Measurements from ENCODE around the gene GP1BB.
"Not testable (repeated sequence)": the region's sequence is repeated elsewhere in the genome, so short reads cannot be mapped to it uniquely, and the experiment has no call there.

Gene GP1BB

DNA sequence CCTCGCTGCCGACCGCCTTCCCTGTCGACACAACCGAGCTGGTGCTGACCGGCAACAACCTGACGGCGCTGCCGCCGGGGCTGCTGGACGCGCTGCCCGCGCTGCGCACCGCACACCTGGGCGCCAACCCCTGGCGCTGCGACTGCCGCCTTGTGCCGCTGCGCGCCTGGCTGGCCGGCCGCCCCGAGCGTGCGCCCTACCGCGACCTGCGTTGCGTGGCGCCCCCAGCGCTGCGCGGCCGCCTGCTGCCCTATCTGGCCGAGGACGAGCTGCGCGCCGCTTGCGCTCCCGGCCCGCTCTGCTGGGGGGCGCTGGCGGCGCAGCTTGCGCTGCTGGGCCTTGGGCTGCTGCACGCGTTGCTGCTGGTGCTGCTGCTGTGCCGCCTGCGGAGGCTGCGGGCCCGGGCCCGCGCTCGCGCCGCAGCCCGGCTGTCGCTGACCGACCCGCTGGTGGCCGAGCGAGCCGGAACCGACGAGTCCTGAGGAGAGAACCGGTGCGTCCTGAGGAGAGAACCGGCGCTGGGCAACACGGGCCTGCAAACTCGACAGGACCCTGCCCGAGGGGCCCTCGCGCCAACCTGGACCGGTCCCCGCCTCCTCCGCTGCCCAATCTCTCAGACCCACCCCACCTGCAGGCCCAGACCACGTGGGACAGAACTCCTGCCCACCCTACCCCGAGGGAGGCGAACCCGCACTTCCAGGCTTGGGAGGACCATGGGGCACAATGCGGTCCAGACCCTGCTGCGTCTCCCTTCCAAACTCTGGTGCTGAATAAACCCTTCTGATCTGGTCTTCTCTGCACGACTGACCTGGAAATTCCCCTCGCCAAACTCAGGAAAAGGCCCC lies 866 bp downstream of the GP1BB start:
- DNase-seq (ENCODE audit: low read depth): no peak
- TF ChIP-seq, protein P1, sequence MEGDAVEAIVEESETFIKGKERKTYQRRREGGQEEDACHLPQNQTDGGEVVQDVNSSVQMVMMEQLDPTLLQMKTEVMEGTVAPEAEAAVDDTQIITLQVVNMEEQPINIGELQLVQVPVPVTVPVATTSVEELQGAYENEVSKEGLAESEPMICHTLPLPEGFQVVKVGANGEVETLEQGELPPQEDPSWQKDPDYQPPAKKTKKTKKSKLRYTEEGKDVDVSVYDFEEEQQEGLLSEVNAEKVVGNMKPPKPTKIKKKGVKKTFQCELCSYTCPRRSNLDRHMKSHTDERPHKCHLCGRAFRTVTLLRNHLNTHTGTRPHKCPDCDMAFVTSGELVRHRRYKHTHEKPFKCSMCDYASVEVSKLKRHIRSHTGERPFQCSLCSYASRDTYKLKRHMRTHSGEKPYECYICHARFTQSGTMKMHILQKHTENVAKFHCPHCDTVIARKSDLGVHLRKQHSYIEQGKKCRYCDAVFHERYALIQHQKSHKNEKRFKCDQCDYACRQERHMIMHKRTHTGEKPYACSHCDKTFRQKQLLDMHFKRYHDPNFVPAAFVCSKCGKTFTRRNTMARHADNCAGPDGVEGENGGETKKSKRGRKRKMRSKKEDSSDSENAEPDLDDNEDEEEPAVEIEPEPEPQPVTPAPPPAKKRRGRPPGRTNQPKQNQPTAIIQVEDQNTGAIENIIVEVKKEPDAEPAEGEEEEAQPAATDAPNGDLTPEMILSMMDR (IDR thresholded peaks at IDR 0.05; ENCODE audit: control insufficient read depth, extremely low read depth, insufficient read depth): peak; percentile 33
- H3K4me3 ChIP-seq (ENCODE audit: low read depth, low read length): no peak overlapping the region

DNA sequence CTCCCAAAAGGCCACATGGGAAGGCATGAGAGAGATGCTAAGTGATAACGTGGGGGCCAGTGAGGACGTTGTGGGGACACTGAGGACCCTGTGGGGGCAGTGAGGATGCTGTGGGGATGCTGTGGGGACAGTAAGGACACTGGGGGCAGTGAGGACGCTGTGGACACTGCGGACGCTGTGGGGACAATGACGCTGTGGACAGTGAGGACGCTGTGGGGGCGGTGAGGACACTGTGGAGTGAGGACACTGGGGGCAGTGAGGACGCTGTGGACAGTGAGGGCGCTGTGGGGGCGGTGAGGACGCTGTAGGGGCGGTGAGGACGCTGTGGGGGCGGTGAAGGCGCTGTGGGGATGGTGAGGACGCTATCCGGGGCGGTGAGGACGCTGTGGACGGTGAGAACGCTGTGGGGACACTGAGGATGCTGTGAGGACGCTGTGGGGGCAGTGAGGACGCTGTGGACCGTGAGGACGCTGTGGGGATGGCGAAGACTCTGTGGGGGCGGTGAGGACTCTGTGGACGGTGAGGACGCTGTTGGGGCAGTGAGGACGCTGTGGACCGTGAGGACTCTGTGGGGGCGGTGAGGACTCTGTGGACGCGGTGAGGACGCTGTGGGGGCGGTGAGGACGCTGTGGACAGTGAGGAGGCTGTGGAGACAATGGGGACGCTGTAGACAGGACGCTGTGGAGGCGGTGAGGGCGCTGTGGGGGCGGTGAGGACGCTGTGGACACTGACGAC lies 1.8 kb downstream of the GP1BB start:
- H3K4me3 ChIP-seq (ENCODE audit: low read depth, low read length): no peak overlapping the region
- TF ChIP-seq, protein P1 (IDR thresholded peaks at IDR 0.05; ENCODE audit: control insufficient read depth, extremely low read depth, insufficient read depth): no peak
- DNase-seq (ENCODE audit: low read depth): no peak

DNA sequence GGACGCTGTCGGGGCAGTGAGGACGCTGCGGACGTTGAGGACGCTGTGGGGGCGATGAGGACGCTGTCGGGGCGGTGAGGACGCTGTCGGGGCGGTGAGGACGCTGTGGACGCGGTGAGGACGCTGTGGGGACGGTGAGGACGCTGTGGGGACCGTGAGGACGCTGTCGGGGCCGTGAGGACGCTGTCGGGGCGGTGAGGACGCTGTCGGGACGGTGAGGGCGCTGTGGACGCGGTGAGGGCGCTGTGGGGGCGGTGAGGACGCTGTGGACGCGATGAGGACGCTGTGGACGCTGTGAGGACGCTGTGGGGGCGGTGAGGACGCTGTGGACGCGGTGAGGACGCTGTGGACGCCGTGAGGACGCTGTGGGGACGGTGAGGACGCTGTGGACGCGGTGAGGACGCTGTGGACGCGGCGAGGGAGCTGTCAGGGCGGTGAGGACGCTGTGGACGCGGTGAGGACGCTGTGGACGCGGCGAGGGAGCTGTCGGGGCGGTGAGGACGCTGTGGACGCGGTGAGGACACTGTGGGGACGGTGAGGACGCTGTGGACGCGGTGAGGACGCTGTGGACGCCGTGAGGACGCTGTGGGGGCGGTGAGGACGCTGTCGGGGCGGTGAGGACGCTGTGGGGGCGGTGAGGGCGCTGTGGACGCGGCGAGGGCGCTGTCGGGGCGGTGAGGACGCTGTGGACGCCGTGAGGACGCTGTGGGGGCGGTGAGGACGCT lies 2.9 kb downstream of the GP1BB start:
- H3K4me3 ChIP-seq (ENCODE audit: low read depth, low read length); DNase-seq (ENCODE audit: low read depth): not testable (repeated sequence)

DNA sequence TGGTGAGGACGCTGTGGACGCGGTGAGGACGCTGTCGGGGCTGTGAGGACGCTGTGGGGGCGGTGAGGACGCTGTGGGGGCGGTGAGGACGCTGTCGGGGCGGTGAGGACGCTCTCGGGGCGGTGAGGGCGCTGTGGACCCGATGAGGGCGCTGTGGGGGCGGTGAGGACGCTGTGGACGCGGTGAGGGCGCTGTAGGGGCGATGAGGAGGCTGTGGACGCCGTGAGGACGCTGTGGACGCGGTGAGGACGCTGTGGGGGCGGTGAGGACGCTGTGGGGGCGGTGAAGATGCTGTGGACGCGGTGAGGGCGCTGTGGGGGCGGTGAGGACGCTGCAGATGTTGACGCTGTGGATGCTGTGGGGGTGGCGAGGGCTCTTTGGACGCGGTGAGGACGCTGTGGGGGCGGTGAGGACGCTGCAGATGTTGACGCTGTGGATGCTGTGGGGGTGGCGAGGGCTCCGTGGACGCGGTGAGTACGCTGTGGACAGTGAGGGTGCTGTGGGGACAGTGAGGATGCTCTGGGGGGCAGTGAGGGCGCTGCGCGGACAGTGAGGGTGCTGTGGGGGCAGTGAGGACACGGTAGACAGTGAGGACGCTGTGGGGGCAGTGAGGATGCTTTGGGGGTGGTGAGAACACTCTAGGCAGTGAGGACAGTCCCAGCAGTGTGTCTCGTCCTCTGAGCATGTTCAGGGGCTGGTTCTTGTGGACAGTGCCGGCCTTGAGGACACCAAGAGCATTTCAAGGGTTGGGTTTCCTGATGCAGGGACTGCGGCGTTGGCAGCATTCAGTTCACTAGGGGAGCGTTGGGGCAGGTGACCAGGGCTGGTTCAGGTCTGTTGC lies 4.2 kb downstream of the GP1BB start:
- no peak overlapping the region for H3K4me3 ChIP-seq (ENCODE audit: low read depth, low read length)
- DNase-seq (ENCODE audit: low read depth): no peak
- TF ChIP-seq, protein P1 (IDR thresholded peaks at IDR 0.05; ENCODE audit: control insufficient read depth, extremely low read depth, insufficient read depth): no peak

DNA sequence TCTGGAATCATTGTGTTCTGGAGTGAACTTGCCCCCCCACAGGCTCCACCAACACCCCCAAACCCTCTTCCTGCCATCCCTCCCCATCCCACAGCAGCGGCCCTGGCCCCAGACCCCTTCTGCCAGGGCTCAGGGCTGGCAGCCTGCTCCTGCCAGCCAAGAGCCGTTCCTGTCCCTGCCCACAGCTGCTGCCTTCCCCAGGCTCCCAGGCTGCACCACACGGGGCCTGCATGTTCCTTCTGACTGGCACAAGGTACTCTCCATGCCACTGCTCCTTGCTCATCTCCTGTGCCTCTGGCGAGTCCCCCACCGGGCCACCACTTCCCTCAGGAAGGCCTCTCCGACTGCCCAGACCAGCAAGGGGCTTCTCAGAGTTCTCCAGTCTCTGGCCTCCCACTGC lies 4.9 kb downstream of the GP1BB start:
- no peak for DNase-seq (ENCODE audit: low read depth)
- TF ChIP-seq, protein P1 (IDR thresholded peaks at IDR 0.05; ENCODE audit: control insufficient read depth, extremely low read depth, insufficient read depth): no peak
- no peak overlapping the region for H3K4me3 ChIP-seq (ENCODE audit: low read depth, low read length)

DNA sequence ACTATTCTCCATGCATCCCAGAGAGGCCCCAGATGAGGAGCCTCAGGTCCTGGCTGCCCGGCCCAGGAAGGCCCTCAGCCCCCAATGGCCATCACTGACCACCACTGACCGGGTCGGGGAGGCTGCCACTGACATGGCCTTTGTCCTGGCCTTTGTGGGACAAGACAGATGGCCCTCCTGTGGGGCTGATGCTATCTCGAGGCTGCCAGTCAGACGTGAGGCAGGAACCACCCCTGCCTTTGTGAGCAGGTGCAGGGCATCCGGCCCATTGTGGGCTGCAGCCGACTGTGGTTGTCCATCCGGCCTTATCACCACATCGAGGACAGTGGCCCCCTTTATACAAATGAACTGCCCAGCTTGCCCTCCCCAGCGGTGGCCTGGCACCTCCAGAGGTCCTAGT lies 5.5 kb downstream of the GP1BB start:
- TF ChIP-seq, protein P1 (IDR thresholded peaks at IDR 0.05; ENCODE audit: control insufficient read depth, extremely low read depth, insufficient read depth): no peak
- no peak for DNase-seq (ENCODE audit: low read depth)
- no peak overlapping the region for H3K4me3 ChIP-seq (ENCODE audit: low read depth, low read length)
